Measurements from ENCODE around the gene TMEM258.
A peak's percentile ranks its signal among the peaks of the same experiment; 100 is the strongest.

The TMEM258 gene

DNA sequence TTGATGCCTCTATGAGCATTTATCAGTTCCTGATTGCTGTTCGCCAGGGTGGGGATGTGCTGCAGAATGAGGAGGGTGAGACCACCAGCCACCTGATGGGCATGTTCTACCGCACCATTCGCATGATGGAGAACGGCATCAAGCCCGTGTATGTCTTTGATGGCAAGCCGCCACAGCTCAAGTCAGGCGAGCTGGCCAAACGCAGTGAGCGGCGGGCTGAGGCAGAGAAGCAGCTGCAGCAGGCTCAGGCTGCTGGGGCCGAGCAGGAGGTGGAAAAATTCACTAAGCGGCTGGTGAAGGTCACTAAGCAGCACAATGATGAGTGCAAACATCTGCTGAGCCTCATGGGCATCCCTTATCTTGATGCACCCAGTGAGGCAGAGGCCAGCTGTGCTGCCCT lies 3.1 kb upstream of the TMEM258 start:
- no peak for DNase-seq

DNA sequence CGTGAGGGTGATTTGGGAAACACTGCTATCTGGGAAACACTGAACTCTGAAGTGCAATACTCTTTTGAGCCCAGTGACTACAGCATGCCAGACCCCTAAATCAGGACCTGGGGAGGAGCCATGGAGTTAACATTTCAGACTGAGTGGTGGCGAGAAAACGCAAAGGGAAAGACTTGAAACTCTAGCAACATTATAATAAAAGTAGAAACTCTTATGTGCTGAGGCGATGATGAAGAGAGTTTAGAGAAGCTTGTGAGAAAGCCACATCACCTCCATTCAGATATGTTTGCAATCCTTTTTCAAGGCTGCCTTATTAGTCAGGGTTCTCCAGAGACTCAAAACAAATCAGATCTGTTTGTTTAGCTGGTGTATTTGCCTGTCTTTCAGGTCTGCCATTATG lies 2.2 kb upstream of the TMEM258 start:
- no peak for DNase-seq

DNA sequence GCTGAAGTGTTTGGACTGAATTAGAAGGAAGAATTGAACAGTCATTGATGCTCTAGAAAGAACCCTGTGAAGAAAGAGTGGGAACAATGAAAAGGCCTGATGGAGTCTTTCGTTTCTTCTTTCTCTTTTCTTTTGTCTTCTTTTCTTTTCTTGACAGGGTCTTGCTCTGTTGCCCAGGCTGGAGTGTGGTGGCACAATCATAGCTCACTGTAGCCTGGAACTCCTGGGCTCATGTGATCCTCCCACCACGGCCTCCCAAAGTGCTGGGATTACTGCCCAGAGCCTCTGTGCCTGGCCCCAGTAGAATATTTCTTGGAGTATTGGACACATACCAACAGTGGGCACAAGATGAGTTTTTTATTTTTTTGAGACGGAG lies 1.4 kb upstream of the TMEM258 start:
- DNase-seq, result no peak

DNA sequence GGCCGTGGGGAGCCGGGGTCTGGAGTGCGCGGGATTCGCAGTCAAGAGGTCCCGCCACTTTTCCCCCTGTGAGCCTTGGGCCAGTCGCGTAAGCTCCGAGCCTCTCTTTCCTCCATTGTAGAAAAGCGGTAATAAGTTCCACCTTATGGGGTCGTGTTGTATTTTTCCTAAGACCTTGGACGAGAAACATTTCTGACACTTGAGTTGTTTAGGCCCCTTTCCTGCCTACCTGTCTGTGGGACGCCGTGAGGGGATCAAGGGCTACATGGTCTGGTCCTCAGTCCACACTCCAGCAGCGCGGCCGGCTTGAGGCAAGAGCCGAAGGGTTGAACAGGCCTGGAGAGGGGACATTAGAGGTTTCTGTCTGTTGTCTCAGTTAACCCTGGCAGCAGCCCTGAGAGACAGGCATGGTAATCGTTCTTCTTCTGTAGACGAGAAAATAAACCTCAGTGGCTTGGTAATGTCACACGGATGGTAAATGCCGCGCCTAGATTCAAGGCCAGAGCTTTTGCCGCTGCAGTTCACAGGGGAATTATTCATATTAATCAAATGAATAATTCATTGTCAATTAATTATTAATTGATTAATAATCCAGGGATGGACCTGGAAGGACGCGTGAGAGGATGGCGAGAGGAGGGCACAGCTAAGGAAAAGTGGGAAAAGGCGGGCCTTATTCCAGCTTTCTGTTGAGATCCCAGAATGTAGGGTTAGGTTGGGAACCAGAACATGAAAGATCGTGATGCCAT lies 857 bp upstream of the TMEM258 start:
- no peak for DNase-seq

DNA sequence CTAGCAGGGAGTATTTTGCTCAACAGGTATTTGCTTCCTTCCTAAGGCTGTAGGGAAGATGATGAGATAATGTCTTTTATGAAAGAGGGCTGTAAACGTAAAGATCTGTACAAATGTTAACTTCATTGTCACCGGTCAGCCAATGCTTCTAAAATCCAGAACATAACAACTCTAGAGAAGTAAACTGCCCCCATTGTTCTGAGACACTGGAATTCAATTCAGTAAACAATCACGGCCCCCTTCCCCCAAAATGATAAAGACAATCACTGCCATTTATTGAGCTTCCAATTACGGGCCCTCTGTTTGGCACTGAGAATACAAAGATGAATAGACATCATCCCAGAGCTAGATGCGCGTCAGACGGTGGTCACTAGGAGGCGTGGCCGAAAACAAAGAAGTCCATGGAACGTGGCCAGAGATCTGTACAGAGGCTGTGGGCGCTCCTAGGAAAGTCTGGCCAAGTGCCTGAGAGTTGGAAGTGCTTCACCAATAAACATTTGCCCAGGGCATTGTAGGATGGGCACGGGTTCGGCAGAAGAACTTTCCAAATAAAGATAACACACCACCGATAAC lies 576 bp downstream of the TMEM258 start:
- peak; percentile 86 for DNase-seq

DNA sequence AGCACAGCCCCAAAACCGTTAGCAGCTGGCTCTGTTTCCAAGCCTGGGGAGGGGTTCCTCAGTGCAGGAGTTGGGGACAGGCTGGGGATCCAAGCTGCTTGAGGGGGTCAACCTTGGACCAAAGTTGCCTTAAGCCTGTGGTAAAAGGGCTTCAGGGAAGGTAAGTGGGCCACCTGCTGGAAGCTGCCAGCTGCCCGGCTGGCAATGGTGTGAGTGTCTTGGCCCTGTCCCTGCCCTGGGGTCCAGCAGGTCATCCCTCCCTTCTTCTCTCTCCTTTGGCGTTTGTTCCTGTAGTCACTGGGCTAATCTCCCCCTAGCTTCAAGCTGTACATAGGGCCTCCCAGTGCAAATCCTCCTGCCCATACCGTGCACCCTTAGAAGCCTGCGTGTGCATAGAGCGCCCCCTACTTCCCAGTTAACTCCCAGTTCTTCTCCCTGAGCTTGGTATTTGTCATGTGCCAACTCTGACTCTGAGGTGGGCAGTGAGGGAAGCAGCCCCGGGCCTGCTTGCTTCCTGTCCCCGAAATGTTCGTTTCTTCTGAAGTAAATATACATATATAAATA lies 4.4 kb downstream of the TMEM258 start:
- DNase-seq, result peak; percentile 53

DNA sequence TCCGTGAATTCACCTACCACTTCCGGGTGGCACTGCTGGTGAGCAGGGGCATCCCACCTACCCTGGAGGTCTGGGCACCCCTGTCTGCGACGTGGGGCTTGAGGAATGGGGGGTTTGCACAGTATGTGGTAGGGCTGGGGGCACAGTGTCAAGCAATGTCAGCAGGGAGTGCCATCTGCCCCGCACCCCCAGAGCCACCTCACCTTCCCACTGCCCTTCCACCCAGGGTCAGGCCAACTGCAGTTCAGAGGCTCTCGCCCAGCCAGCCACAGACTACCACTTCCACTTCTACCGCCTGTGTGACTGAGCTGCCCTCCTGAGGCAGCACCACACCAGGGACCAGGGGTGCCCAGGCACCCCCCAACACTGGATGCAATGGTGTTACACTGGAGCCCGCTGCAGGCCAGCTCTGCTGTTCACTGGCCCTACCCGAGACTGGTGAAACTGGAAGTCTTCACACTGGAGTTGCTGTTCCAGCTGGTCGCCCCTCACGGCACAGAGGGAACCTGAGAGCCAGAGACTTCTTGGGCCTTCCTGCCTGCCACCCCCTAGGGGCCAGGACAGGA lies 6.5 kb downstream of the TMEM258 start:
- DNase-seq, result no peak

DNA sequence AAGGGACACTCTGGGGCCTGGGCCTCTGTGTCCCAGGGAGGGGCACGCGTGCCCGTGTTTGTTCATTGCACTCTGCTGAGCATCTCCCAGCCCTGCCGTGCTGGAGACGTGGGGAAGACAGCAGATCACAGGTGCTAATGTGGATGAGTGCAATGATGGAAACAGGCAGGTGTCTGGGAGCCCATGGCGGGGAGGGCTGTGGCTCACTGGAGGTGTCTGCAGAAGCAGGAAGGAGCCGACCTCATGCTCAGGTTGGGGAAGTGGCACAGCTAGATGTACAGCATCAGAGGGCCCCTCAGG lies 7.9 kb downstream of the TMEM258 start:
- DNase-seq, result no peak

DNA sequence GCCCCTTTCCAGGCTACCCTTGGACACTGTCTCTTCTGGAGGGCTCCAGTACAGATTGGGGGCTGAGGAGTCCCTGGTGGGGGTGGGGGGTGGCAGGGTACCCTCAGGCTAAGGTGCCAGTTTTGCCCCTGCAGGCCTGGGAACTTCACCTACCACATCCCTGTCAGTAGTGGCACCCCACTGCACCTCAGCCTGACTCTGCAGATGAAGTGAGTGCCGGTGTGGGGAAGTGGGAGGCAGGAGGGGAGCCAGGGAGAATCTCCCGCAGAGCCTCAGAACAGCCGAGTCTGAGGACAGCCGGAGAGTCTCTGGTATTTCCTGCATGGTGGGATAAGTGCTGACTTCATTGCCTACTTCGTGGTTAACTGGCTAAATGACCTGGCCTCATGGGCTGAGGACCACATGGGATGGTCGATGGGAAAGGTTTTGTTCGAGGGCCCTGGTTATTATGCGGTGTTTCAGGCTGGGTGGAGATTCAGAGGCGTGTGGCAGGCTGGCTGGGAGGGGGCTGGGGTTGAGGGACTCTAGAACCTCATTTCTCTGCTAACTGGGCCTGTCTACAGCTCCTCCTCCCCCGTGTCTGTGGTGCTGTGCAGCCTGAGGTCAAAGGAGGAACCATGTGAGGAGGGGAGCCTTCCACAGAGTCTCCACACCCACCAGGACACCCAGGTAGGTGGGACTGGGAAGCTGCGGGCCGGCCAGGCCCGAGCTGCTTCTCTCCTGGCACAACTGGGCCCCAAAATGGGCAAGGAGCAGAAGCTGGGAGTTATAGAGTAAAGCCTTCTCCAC lies 8.5 kb downstream of the TMEM258 start:
- DNase-seq, result peak; percentile 54

DNA sequence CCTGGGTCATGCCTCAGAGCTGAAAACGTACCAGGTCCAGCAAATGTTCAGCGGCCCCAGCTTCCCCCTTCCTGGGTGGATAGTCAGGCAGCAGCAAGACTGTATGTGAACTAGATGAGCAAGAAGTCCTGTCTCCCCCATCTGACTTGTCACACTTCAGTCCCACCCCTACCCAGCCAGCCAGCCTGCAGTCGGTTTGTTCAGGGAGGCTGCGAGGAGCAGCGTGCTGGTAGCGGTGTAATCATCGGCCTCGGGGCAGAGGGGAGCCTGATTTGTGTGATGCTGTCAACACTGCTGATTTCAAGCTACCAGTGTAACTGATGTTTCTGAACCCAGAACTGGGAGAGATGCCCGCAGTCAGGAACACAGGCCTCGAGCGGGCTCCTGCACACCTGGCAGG lies 9.6 kb downstream of the TMEM258 start:
- no peak for DNase-seq

DNA sequence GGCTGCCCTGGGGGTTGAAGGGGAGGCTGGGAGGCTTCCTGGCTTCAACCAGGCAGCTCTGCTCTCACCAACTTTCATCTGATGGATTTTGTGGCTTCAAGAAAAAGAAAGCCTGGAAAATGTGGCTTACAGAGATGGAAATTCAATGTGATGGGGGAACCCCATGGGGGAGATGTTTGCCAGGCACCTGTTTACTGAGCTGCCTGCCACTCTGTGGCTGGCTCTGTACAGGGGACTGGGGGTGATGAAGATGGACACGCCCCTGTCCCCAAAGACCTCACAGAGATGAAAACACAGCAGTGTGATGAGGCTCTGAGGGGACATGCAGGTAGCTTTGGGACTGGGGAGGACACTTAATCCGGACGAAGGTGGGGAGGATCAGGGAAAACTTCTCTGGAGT lies 10.1 kb downstream of the TMEM258 start:
- no peak for DNase-seq

DNA sequence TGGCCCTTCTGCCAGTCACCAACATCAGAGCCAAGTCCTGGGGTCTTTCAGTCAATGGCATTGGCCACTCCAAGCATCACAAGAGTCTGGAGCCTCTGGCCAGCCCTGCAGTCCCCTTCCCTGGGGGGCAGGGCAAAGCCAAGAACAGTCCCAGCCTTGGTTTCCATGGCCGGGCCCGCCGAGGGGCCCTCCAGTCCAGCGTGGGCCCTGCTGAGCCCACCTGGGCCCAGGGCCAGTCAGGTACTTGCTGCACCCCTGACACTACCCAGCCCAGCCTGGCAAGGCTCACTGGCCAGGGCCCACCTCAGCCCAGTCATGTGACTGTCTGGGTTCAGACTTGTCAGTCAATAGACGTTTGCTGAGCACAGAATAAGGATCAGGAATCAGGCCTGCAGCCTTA lies 10.8 kb downstream of the TMEM258 start:
- no peak for DNase-seq

DNA sequence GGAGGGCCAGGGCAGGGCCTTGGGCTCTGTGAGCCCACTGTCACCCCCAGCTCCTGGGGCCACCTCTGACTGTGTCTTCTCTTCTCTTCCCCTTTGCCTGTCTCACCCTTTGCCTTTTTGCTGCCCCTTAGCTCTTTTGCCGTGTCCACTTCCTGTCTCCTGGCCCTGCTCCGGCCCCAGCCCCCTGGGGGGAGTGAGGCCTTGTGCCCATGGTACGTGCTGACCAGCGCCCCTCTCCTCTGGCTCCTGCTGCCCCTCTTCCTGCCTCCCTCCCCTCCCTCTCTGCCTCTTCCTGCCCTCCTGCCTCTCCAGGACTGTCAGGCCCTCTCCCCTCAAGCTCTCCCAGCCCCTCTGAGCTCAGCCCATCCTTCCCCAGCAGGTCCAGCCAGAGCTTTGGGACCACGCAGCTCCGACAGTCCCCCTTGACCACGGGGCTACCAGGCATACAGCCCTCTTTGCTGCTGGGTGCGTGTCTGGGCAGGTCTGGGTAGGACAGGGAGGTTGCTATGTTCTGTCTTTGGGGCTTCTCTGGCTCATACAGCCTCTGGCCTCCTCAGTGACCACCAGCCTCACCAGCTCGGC lies 11.7 kb downstream of the TMEM258 start:
- no peak for DNase-seq

DNA sequence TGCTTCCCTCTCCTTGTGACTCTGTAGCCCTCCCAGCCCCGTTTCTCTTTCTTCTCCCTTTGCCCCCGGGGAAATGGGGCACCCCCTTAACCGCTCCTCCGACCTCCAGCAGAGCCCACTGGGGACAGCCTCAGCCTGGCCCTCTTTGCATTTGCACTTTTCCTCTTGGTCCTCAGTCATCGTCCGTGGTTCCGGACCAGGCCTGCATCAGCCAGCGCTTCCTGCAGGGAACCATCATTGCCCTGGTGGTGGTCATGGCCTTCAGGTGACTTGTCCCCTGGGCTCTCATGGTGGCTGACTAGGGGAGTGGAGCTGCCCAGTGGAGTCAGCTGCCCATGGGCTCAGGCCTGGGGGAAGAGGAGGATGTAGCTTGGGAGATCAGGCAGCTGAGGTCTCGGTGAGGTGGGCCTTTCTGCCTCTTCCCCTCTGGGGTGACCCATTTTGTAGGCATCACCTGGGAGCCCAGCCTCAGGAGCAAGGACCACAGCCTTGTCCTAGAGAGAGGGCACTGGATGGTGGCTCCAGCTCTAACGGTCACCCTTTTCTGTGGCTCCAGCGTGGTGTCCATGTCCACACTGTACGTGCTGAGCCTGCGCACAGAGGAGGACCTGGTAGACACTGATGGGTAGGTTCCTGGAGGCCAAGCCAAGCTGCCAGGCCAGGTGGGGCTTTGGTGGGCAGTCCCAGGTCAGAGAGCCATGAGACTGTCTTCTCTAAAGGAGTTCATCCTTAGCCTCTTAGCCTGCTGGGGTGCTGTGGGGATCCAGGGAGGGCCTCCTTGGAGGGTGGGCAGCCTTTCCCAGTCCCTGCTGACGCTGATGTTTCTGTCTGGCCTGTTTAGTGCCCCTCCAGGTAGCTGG lies 12.5 kb downstream of the TMEM258 start:
- no peak for DNase-seq

DNA sequence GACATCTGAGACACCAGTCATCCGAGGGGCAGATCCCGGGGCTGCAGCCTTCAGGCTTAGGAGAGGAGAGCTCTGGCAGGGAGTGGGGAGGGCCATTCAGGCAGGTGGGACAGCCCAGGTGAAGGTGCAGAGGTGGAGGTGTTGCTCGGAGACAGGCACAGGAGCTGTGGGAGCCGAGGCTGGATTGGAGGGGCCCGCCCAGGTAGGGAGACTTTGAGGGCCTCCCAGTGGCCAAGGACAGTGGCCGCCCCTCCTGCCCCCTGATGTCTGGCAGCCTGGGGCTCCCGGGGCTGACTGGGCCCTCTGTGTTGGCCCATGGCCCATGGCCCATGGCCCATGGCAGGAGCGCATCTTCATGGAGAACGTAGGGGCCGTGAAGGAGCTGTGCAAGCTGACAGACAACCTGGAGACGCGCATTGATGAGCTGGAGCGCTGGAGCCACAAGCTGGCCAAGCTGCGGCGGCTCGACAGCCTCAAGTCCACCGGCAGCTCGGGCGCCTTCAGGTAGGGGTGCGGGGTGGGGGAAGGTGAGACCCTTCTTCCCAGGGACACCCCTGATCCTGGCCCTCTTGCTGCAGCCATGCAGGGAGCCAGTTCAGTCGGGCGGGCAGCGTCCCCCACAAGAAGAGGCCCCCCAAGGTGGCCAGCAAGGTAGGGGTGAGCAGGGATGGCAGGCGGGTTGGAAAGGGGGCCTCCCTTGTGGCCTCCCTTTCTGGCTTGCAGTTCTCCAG lies 13.3 kb downstream of the TMEM258 start:
- no peak for DNase-seq

DNA sequence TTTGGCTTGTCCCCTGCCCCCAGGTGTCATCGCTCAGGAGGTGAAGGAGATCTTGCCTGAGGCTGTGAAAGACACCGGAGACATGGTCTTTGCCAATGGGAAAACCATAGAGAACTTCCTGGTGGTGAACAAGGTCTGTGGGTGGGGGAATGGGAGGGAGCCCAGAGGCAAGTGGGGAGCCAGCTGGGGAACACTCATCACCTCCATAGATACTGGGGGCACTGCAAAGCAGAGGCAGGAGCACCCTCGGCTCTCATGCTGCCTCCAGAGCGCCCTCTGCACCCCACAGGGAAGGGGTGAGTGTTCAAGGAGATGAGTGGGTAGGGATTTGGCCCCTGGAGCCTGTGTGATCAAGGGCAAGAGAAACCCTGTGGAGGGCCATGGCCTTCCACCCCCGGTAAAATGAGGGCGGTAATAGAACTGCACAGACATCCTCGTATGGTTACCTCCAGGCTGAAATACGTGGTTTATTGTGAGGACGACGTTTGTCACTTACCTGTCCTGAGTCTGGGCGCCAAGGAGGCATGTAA lies 14.0 kb downstream of the TMEM258 start:
- DNase-seq, result no peak

DNA sequence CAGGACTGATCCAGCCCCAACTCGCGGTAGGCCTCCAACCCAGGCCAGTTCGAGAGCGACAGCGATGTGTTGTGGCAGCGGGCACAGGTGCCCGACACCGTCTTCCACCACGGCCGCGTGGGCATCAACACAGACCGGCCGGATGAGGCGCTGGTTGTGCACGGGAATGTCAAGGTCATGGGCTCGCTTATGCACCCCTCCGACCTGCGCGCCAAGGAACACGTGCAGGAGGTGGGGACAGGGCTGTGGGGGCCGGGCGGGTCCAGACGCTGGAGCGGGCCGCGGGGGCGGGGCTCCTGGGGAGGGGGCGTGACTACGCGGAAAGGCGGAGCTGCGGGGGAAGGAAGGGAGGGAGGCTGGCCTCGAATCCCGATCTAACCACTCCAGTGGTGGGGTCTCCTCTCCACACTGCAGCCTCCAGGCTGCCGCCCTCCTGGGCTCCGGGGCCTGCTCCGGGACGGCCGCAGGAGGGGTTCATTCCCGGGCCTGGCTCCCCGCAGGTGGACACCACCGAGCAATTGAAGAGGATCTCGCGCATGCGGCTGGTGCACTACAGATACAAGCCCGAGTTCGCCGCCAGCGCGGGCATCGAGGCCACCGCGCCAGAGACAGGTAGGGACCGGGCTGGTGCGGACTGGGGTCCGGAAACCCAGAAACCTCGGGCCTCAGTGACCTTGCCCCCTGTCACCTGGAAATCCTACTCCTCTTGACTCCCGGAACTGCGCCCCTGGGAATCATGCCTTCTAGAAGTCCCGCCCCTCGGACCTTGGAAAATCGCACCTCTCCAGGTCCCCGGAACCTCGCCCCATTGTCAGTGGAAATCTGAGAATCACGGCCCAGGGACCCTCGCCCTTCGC lies 14.9 kb downstream of the TMEM258 start:
- DNase-seq, result no peak

DNA sequence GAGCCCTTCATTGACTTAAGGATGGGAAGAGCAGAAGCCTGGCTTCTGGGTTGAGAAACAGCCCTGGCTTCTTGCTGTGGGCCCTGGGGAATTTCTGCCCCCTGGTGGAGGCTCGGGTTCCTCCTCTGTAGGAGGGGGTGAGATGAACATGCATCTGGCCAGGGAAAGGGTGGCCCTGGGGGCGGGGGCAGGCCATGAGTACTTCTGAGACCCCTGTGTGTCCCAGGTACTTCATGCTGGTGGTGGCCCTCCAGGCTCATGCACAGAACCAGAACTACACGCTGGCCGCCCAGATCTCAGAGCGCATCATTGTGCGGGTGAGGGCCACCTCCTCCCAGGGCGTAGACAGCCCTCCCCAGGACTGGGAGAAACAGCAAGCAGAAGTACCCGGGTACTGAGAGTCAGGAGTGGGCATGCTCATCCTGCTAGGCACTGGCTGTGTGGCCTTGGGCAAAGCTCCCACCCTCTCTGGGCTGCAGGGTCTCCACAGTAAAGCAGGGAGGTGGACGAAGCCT lies 15.8 kb downstream of the TMEM258 start:
- peak; percentile 53 for DNase-seq

DNA sequence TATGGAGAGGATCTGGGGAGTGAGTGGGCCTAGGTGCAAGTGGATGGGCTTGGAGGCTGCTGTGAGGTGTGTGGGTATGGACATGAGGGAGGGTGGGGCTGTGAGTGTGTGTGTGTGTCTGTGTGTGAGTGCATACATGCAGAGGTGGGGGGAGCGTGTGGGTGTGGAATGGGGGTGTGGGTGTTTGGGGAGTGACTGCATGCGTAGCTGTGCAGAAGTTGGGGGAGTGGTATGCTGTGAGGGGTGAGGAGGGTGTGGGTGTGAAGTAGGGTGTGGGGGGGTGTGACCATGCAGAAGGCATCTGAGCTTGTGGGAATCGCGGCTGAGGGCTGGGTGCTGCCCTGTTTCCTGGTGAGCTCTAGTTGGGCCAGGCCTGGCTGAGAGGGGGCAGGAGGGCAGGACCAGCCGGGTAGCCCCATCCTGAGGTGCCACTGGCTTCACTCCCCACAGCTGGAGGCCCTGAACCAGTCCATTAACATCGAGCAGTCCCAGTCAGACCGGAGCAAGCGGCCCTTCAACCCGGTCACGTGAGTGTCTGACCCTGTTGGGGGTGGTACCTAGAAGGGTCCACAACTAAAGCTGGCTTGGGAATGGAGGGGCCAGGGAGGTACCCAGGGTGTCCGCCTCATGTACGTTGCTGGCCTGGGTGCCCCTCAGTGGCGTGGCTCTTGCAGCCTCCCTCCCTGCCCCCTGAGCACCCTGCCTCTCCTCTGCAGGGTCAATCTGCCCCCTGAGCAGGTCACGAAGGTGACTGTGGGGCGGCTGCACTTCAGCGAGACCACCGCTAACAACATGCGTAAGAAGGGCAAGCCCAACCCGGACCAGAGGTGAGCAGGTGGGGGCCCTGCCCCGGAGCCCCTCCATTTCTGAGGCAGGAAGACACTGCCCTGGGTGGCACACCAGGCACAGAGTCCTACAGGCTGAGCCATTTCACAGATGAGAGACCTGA lies 16.5 kb downstream of the TMEM258 start:
- DNase-seq, result no peak
